SK-N-MC (cell line): ENCODE measurements around the gene POLD2.

ENCODE experiments used
- DNase-seq: peaks from one replicate; pipeline ENCODE4 v3.0.0-alpha.2; 2011; ENCODE audit warnings: low read depth, low spot score
- H3K27ac ChIP-seq: fragments of 200-600 bp; sonication (generic); 2 replicates; pipeline ENCODE4 v1.5.1; 2016; ENCODE audit warnings: mixed run types
- H3K36me3 ChIP-seq: fragments of 200-600 bp; sonication (generic); 2 replicates; pipeline ENCODE4 v1.6.1; 2017; ENCODE audit warnings: antibody characterized with exemption, low read length, mixed read lengths; ENCODE audit not compliant: insufficient read depth
- H3K4me3 ChIP-seq: fragments of 200-600 bp; sonication (generic); 2 replicates; pipeline ENCODE4 v1.5.1; 2016
- H3K9ac ChIP-seq: fragments of 200-600 bp; sonication (generic); 2 replicates; pipeline ENCODE4 v1.8.0; 2017; ENCODE audit warnings: mixed run types, mixed read lengths; ENCODE audit not compliant: insufficient read length
- H3K9me3 ChIP-seq: fragments of 200-600 bp; sonication (generic); 2 replicates; pipeline ENCODE4 v1.6.1; 2017; ENCODE audit warnings: low read depth, mild to moderate bottlenecking, antibody characterized with exemption, low read length, moderate library complexity, mixed read lengths
- EZH2 ChIP-seq: fragments of 200-600 bp; sonication (generic); IDR thresholded peaks from one replicate; pipeline ENCODE4 v1.6.1; 2017; ENCODE audit warnings: antibody characterized with exemption
- FOXP2 ChIP-seq: optimal IDR thresholded peaks from 2 replicates; pipeline ENCODE3; 2011; ENCODE audit warnings: mild to moderate bottlenecking, moderate library complexity; ENCODE audit not compliant: insufficient read depth; ENCODE audit errors: extremely low read length, control extremely low read depth
- POLR2AphosphoS5 ChIP-seq: IDR thresholded peaks from 2 replicates; pipeline ENCODE4 v1.6.1; 2012; ENCODE audit warnings: mild to moderate bottlenecking, low read depth, low read length, borderline replicate concordance

The POLD2 gene

DNA sequence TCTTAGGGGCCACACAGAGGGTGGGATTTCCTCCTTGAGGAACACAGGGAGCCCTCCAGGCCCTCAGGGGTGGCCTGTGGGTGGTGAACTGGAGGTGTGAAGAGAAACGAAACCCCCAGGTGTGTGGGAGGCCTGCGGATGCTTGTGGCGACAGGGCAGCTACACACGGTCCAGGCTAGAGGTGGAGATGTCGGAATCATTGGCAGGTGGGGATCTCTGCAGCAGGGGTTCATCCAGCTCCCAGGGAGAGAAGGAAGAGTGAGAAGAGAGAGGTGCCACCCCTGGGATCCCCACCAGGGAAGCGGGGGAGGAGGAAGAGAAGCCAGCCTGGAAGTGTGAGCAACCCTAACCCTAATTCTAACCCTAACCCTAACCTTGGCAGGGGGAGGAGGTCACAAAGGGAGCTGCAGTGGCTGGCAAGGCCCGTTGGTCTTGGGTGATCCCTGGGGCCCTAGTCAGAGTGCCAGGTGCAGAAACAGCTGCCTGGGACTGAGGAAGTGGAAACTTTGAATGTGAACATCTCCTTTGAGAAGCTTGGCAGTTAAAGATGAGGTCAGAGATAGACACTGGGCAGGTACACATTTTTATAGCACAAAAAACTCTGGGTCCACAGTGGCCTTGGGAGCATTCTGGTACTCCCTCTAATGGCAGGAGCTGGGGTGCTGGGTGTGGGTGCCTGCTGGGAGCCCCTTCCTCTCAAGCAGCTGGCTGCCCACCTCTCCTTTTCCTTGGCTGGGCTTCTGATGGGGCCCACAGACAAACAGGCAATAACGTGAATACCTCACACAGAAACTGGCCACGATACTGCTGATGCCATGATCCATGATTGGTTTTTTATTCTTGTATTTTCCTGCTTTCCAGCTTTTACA lies 26.1 kb downstream of the POLD2 start:
- Histone ChIP-seq H3K36me3 (no peaks in the 10 kb centered on the region), H3K4me3 (no peak overlapping the region), H3K9me3 (no peaks in the 10 kb centered on the region), H3K27ac (no peak overlapping the region), H3K9ac (no peak overlapping the region)
- TF ChIP-seq POLR2AphosphoS5 = no peak
- DNase-seq = no peak

DNA sequence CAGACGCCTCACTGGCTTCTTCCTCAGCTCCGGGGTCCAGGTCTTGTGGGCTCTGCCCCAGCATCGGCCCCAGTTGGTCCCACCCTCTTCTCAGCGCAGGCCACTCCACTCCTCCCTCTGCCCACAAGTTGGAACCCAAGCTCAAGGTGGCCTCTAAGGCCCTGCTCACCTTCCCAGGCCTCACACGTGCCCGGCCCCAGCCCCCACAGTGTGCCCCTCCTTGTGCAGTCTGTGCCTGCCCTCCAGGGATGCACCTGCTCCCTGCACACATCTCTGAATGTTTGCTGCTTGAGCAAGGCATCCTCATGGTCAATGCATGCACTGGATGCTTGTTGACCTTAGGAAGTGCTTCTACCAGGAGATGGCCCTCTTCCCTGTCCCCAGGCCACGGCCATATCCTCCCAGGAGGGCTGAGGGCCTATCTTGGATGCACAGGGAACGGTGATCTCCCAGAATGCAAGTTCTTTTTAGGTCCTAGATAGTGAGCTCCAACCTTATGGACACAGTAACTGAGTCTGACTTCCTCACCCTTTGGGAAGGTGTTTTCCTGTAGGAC lies 26.9 kb downstream of the POLD2 start:
- H3K36me3 ChIP-seq = no peaks in the 10 kb centered on the region
- no peak for TF ChIP-seq POLR2AphosphoS5
- TF ChIP-seq FOXP2 = no peak
- TF ChIP-seq EZH2 = no peak
- no peak overlapping the region for H3K9ac ChIP-seq
- H3K27ac ChIP-seq = no peak overlapping the region
- no peak for DNase-seq
- no peak overlapping the region for H3K4me3 ChIP-seq
- H3K9me3 ChIP-seq = no peaks in the 10 kb centered on the region

DNA sequence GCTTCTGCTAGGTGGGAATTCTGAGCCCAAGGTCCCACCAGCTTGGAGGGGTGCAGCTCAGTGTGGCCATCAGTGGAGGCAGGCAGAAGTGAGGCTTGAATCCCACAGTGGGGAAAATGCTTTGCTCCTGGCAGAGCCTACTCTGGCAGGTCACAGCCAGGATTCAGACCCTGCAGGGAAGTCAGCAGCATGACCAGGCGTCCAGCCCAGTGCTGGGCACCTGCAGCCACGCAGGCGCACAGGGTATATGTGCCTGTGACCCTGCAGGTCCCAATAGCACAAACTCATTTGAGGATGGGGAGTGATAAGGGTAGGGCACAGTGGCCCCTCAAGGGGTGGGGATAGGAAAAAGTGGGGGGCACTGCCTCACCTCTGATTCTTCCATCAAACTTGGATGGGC lies 27.6 kb downstream of the POLD2 start:
- Histone ChIP-seq H3K9me3 (no peaks in the 10 kb centered on the region), H3K27ac (no peak overlapping the region), H3K36me3 (no peaks in the 10 kb centered on the region), H3K4me3 (no peak overlapping the region), H3K9ac (no peak overlapping the region)
- TF ChIP-seq POLR2AphosphoS5 (no peak), FOXP2 (no peak), EZH2 (no peak)
- DNase-seq = no peak

DNA sequence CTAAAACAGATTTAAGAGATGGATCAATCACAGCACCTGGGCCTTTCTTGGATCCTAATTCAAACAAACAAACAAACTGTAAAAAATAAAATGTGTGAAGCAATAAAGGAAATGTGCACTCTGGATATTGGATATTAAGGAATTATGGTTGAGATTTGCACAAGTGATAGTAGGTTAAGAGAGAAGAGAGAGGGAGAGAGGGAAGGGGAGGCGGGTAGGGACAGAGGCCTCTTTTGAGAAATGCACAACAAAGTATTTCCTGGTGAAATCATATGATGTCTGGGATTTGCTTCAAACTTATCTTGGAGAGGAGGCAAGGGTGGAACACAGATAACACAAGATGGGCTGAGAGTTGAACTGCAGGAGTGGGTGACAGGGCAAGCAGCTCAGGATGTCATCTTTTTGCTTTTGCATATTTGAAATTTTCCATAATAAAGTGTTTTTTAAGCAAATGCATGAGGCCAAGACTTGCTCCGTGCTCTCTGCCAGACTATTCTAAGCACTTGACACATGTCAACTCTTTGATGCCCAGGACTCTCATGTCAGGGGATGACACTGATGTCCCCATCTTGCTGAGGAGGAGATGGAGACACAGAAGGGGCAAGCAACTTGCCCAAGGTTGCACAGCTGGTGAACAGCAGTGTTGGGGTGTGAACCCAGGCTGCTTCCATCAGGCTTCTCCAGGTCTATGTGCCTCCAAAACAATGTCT lies 28.3 kb downstream of the POLD2 start:
- TF ChIP-seq EZH2 (no peak), FOXP2 (no peak), POLR2AphosphoS5 (no peak)
- no peaks in the 10 kb centered on the region for H3K36me3 ChIP-seq
- H3K27ac ChIP-seq = no peak overlapping the region
- no peaks in the 10 kb centered on the region for H3K9me3 ChIP-seq
- no peak for DNase-seq
- H3K4me3 ChIP-seq = no peak overlapping the region
- H3K9ac ChIP-seq = no peak overlapping the region

DNA sequence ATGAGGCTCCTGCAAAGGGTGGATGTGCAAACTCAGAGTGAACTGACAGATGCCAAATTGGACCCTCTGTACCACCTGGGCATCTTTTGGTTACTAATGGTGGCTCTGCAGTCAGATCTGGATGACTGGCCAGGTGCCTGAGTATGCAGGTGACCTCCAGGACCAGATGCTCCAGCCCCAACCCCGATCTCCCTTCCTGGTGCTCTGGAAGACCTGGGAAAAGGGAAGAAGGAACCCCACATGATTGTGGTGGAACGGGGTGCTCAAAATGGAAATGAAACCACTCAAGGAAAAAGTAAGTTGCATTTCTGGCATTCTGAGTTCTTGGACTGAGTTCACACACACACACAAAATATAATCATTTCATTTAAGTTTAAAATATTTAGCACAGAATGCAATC lies 29.0 kb downstream of the POLD2 start:
- no peak overlapping the region for H3K27ac ChIP-seq
- no peaks in the 10 kb centered on the region for H3K9me3 ChIP-seq
- H3K4me3 ChIP-seq = no peak overlapping the region
- H3K36me3 ChIP-seq = no peaks in the 10 kb centered on the region
- DNase-seq = no peak
- TF ChIP-seq POLR2AphosphoS5 = no peak
- TF ChIP-seq FOXP2 = no peak
- no peak for TF ChIP-seq EZH2
- no peak overlapping the region for H3K9ac ChIP-seq

DNA sequence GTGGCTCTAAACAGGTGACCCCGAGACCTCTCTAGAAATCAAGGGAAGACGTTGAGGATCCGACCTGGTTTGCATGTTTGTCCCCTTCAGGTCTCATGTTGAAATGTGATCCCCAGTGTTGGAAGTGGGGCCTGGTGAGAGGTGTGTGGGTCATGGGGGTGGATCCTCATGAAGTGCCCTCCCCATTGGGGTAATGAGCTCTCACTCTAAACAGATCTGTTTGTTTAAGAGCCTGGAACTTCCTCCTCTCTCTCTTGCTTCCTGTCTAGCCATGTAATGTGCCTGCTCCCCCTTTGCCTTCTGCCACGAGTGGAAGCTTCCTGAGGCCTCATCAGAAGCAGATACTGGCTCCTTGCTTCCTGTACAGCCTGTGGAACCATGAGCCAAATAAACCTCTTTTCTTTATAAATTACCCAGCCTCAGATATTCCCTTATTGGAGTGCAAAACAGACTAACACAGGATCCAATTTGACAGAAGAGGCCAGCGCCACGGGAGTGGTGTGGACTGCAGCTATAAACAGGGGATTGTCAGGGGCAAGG lies 30.2 kb downstream of the POLD2 start:
- DNase-seq = no peak
- Histone ChIP-seq H3K36me3 (no peaks in the 10 kb centered on the region), H3K4me3 (no peak overlapping the region), H3K9ac (no peak overlapping the region), H3K27ac (no peak overlapping the region), H3K9me3 (no peaks in the 10 kb centered on the region)
- no peak for TF ChIP-seq POLR2AphosphoS5
- TF ChIP-seq FOXP2 = no peak
- TF ChIP-seq EZH2 = no peak

DNA sequence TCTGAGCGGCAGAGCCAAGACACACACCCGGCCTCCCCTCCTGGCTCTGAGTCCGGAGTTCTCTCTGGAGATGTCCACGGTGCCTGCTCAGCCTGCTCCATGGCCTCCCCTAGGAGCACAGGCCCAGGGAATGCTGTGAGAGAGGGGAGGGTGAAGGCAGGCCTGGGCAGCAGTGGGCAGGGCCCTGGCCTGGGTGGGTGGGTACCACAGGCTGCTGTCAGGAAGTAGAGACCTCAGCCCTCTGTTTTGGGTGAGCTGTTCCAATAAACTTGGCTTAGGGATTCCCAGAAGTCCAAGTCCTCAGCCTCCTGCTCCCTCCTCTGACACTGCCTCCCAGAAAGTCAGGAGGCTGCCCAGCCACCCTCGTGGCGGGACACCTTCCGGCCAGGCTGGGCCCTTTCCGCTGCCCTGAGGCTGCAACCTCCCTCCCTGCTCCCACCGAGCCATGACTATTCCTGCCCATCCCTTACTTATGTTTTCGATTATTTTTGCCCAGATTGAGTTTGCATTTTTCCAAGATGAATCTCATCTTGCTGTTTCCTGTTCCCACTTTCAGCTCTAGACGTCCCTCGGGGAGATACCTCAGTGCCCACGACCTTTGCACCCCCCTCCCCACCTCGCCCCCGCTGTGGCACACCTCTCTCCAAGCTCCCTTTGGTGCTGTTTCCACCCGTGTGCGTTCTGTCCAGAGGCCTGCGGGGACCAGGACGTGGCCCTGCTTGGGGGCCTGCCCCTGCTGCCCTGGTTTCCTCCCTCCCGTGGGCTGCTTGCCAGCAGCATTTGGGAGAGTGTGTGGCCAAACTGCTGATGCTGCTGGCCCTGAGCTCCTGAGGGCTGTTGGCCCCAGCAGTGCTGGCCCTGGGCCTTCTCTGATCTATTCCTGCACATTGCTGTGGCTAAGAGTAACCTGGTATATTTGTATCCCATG lies 35.2 kb downstream of the POLD2 start:
- DNase-seq = no peak
- Histone ChIP-seq H3K4me3 (no peak overlapping the region), H3K27ac (no peak overlapping the region), H3K36me3 (no peaks in the 10 kb centered on the region), H3K9me3 (no peaks in the 10 kb centered on the region), H3K9ac (no peak overlapping the region)
- TF ChIP-seq FOXP2 = no peak
